DMS153 treated with DMSO at 0.1 percent for 48 hours (cell line): ENCODE results near the gene RALGDS.
A peak's percentile ranks its signal among the peaks of the same experiment; 100 is the strongest.
"Not testable (repeated sequence)": the region's sequence is repeated elsewhere in the genome, so short reads cannot be mapped to it uniquely, and the experiment has no call there.

Experiments
- DNase-seq: peaks from one replicate; lab custom pipeline; 2025; ENCODE audit not compliant: unreplicated experiment; lab: John Stamatoyannopoulos, UW

Gene RALGDS

GRCh38 chr9:133071484-133072150 is 49.4 kb downstream of the RALGDS start:
- DNase-seq: no peak

- DNase-seq: not testable (repeated sequence)
Observed at GRCh38 chr9:133070985-133071384, 50.1 kb downstream of the RALGDS start.

GRCh38 chr9:133070500-133070961 is 50.5 kb downstream of the RALGDS start:
- DNase-seq: not testable (repeated sequence)

- not testable (repeated sequence) for DNase-seq
Observed at GRCh38 chr9:133068431-133068830, 52.6 kb downstream of the RALGDS start.

DNA sequence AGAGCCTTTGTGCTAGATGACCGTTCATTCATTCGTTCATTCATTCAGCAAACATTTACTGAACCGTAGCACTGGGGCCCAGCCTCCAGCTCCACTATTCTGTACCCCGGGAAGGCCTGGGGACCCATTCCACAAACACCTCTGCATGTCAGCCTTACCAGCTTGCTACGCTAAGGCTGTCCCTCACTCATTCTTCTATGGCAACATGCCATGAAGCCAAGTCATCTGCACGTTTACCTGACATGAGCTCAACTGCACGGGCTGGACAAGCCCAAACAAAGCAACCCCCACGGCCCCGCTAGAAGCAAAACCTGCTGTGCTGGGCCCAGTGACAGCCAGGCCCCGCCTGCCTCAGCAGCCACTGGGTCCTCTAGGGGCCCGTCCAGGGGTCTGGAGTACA is 53.2 kb downstream of the RALGDS start:
- DNase-seq: no peak

DNA sequence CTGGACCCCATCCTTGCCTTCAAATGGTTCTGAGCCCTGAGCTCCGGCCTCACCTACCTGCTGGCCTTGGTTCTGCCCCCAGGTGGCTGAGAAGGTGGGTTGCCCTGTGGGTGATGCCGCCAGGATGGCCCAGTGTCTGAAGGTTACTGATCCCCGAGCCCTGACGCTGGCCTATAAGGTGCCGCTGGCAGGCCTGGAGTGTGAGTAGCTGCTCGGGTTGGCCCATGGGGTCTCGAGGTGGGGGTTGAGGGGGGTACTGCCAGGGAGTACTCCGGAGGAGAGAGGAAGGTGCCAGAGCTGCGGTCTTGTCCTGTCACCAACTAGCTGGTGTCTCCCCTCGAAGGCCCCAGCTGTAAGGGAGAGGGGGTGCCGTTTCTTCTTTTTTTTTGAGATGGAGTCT is 54.0 kb downstream of the RALGDS start:
- DNase-seq: no peak

GRCh38 chr9:133066181-133066983 is 54.7 kb downstream of the RALGDS start:
- no peak for DNase-seq

- no peak for DNase-seq
Observed at GRCh38 chr9:133065070-133065388, 56.0 kb downstream of the RALGDS start.

DNA sequence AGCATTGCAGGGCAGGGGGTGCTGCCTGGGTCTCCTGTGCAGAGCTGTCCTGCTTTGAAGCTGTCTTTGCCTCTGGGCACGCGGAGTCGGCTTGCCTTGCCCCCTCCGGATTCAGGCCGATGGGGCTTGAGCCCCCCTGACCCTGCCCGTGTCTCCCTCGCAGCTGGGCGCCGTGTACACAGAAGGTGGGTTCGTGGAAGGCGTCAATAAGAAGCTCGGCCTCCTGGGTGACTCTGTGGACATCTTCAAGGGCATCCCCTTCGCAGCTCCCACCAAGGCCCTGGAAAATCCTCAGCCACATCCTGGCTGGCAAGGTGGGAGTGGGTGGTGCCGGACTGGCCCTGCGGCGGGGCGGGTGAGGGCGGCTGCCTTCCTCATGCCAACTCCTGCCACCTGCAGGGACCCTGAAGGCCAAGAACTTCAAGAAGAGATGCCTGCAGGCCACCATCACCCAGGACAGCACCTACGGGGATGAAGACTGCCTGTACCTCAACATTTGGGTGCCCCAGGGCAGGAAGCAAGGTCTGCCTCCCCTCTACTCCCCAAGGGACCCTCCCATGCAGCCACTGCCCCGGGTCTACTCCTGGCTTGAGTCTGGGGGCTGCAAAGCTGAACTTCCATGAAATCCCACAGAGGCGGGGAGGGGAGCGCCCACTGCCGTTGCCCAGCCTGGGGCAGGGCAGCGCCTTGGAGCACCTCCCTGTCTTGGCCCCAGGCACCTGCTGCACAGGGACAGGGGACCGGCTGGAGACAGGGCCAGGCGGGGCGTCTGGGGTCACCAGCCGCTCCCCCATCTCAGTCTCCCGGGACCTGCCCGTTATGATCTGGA is 56.6 kb downstream of the RALGDS start:
- DNase-seq: no peak

GRCh38 chr9:133063500-133064231 is 57.4 kb downstream of the RALGDS start:
- no peak for DNase-seq

GRCh38 chr9:133063159-133063499 is 57.9 kb downstream of the RALGDS start:
- DNase-seq: no peak

GRCh38 chr9:133062569-133062968 is 58.5 kb downstream of the RALGDS start:
- DNase-seq: not testable (repeated sequence)

DNA sequence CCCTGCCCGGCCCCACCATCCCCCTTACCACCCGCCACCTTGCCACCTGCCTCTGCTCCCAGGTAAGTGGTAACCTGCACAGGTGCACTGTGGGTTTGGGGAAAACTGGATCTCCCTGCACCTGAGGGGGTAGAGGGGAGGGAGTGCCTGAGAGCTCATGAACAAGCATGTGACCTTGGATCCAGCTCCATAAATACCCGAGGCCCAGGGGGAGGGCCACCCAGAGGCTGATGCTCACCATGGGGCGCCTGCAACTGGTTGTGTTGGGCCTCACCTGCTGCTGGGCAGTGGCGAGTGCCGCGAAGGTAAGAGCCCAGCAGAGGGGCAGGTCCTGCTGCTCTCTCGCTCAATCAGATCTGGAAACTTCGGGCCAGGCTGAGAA is 59.3 kb downstream of the RALGDS start, which contains the start of gene CEL:
Gene CEL, plus strand, starts transcription at position 218 of the 382 bp plus-strand sequence. Its CDS starts 22 bp downstream, at position 240.
- not testable (repeated sequence) for DNase-seq

- peak; percentile 11 for DNase-seq
Observed at GRCh38 chr9:133061019-133061763, 59.8 kb downstream of the RALGDS start.

DNA sequence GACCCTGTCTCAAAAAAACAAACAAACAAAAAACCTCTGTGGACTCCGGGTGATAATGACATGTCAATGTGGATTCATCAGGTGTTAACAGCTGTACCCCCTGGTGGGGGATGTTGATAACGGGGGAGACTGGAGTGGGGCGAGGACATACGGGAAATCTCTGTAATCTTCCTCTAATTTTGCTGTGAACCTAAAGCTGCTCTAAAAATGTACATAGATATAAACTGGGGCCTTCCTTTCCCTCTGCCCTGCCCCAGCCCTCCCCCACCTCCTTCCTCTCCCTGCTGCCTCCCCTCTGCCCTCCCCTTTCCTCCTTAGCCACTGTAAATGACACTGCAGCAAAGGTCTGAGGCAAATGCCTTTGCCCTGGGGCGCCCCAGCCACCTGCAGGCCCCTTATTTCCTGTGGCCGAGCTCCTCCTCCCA is 60.6 kb downstream of the RALGDS start:
- DNase-seq: no peak

GRCh38 chr9:133059623-133060022 is 61.4 kb downstream of the RALGDS start:
- DNase-seq: peak; percentile 19

GRCh38 chr9:133058550-133059320 is 62.3 kb downstream of the RALGDS start:
- DNase-seq: no peak

GRCh38 chr9:133058071-133058470 is 63.0 kb downstream of the RALGDS start:
- no peak for DNase-seq

DNA sequence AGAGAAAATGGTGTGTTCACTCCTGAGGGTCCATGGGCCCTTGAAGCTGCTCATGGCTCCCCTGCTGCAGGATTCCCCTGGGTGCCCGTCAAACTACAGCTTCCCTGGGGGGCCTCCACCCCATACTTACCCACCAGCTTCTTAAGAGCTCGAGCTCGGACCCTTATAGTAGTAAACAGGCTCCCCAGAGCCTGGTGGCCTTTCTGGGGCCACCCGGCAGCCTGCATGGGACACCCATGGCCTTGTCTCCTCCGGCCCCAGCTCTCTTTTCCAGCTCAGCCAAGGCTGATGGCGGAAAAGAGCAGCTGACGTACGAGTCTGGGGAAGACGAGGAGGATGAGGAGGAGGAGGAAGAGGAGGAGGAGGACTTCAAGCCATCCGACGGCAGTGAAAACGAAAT is 63.5 kb downstream of the RALGDS start:
- no peak for DNase-seq
